Spleen (tissue), 11 donors: ENCODE results near the gene COCH. TPM values are rescaled to one million over a fixed set of nuclear protein-coding genes. Genes with fewer than 3 reads are reported as not detected.

Experiments used
- DNase-seq: peaks from one replicate; pipeline ENCODE4 v3.0.0-alpha.2; 2020
- H3K27ac ChIP-seq, 8 donors: fragments of 200-600 bp; sonication (generic) in 7 of 8; 1 replicate in 4 of 8; 2 replicates in 4 of 8; pipeline versions ENCODE4 v1.5.0 to v1.8.0; 2016 to 2021; ENCODE audit warnings: inconsistent platforms in 4 of 8, mild to moderate bottlenecking in 4 of 8, moderate library complexity in 1 of 8
- H3K27me3 ChIP-seq, 7 donors: fragments of 200-600 bp; sonication (generic) in 6 of 7; replicated peaks in 1 of 7; 1 replicate in 4 of 7; 2 replicates in 3 of 7; pipeline versions ENCODE4 v1.5.0 to v1.8.0; 2016 to 2021; ENCODE audit warnings: inconsistent platforms in 3 of 7, mild to moderate bottlenecking in 1 of 7
- H3K36me3 ChIP-seq, 6 donors: fragments of 200-600 bp; sonication (generic) in 5 of 6; 1 replicate in 4 of 6; 2 replicates in 2 of 6; pipeline versions ENCODE4 v1.5.0 to v1.8.0; 2016 to 2021; ENCODE audit warnings: inconsistent platforms in 2 of 6
- H3K4me1 ChIP-seq, 6 donors: fragments of 200-600 bp; sonication (generic) in 5 of 6; 1 replicate in 3 of 6; 2 replicates in 3 of 6; pipeline versions ENCODE4 v1.5.0 to v1.8.0; 2016 to 2021; ENCODE audit warnings: inconsistent platforms in 3 of 6
- H3K4me3 ChIP-seq, 8 donors: fragments of 200-600 bp; sonication (generic) in 7 of 8; 1 replicate in 4 of 8; 2 replicates in 4 of 8; pipeline versions ENCODE4 v1.5.0 to v1.8.0; 2016 to 2021; ENCODE audit warnings: inconsistent platforms in 4 of 8, mild to moderate bottlenecking in 4 of 8, moderate library complexity in 2 of 8
- H3K9me3 ChIP-seq, 8 donors: fragments of 200-600 bp; sonication (generic) in 7 of 8; 1 replicate in 4 of 8; 2 replicates in 4 of 8; pipeline versions ENCODE4 v1.5.0 to v1.8.0; 2016 to 2021; ENCODE audit warnings: inconsistent platforms in 4 of 8
- POLR2A ChIP-seq, 3 donors: fragments of 450-650 bp; IDR thresholded peaks; one replicate each; pipeline ENCODE4 v1.5.1; 2017; ENCODE audit warnings: antibody characterized with exemption in 3 of 3, mild to moderate bottlenecking in 1 of 3
- POLR2AphosphoS5 ChIP-seq, 3 donors: sonication (generic); formaldehyde crosslinking; IDR thresholded peaks; one replicate each; pipeline ENCODE4 v1.5.1; 2017; ENCODE audit warnings: antibody characterized with exemption in 3 of 3
- WGBS, 5 donors: extraction: QIAGEN DNeasy Blood & Tissue Kit in 3 of 5; methylation state at CpG; one replicate each; pipeline versions ENCODE4 v1.1.5 to v1.1.7; 2013 to 2018; 5-methylcytosine and 5-hydroxymethylcytosine counted together
- intact Hi-C: fragments of 100-400 bp; cut with DNase I; formaldehyde crosslinking; loops from one replicate; pipeline ENCODE4 v1.15.0; 2023; ENCODE audit warnings: low total_unique reads
- polyA plus RNA-seq, 3 donors: library from polyadenylated mRNA; stranded (reverse); fragments of 200-250 nt; gene quantifications; one replicate each; pipeline ENCODE4 v1.2.1, GENCODE V29; 2013
- total RNA-seq, 7 donors: library from RNA; depleted of rRNA in 3 of 7; stranded (reverse); fragments of >200 nt in 3 of 7; fragmentation: NEBNext Ultra II Directional in 4 of 7; extraction: Animal tissue kit (Norgen Biotek cat#: 25700) in 4 of 7; gene quantifications; one replicate each; pipeline versions ENCODE4 v1.1.0 to v1.2.1, GENCODE V29; 2016 to 2021
- TF ChIP-seq, protein P1 (sequence below), 11 experiments: fragments of 200-600 bp in 7 of 11; fragments of 450-650 bp in 4 of 11; sonication (generic) in 4 of 11; IDR thresholded peaks in 8 of 11; conservative IDR thresholded peaks in 3 of 11; 1 replicate in 7 of 11; 2 replicates in 4 of 11; pipeline versions ENCODE4 v1.4.0 to v1.8.0; 2016 to 2021; ENCODE audit warnings: antibody characterized with exemption in 11 of 11, inconsistent platforms in 4 of 11, mild to moderate bottlenecking in 1 of 11
- donor health status: healthy with polysubstance abuse.
- donor health status: DM: no; HTN: no; CAD: no; lungs with moderate emphysema.
- donor health status: DM: no; HTN: no; CAD: no.
- donor health status: Bipolar disorder and iron deficiency.
- donor health status: healthy.
- donor health status: DM: no; HTN: no; CAD: no.
- donor health status: DM: yes; HTN: yes; CAD: no.

The COCH gene
- total and polyA plus RNA-seq, 10 donors, result 1.0 to 7.0 (median 2.2) TPM

DNA sequence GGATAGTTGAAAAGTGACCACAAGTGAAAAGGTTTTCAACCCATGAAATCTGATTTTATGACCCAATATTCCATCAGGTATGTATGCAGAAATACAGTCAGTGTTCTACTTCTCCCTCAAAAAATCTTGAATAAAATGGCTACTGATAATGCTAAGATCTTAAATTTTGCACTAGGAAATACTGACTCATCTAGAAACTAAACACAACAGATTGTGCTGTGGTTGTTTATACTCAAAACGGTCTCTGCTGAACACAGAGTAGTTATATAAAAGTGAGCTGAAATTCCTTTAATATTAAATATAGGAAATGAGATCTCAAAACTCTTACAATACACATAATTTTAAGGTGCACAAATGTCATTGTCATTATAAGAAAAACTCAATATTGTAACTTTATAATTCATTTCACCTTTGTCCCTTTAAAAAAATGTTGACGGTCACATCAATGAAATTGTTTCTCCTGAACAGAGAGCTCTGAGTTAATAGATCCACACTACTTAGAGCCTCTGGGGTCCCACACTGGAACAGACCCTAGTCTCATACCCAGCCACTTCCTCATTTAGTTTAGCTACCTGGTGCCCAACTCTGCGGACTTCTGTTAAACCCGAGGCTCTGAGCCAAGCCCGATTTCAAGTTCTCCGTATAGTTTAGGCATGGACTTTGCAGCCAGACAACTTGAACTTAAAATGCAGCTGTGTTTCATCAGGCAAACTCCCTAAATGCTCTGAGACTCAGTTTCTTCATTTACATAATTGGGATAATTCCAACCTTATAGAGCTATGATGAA lies 9.3 kb downstream of the COCH start:
- intact Hi-C loops, result no loop called here
- WGBS, 5 donors, result 78 to 87% (median 83%) methylated on average over 6 of the region's 6 CpGs

DNA sequence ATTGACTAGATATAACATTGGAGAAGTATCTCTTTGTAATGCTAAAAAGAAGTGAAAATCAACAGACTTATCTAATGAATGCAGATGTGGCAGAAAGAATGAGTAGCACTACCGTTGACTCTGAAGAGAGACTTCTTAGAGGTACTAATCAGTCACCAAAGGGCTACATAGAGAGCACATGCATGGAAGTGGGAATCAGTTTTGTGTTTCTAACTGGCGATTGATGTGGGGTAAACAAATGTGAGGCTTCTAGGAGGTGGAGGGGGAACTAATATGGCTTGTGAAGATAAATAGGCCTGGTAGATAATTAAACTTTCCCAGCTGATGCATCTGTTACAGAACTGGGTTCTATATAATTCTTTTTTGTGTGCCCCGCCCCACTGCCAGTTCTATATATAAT lies 10.5 kb downstream of the COCH start:
- DNase-seq, result no peak
- H3K27ac ChIP-seq, result no peak overlapping the region
- no peak overlapping the region for H3K4me3 ChIP-seq
- no peaks in the 10 kb centered on the region for H3K27me3 ChIP-seq
- no peak for TF ChIP-seq POLR2A (IDR thresholded peaks at IDR 0.05)
- TF ChIP-seq POLR2AphosphoS5 (IDR thresholded peaks at IDR 0.05), result no peak
- TF ChIP-seq, protein P1, sequence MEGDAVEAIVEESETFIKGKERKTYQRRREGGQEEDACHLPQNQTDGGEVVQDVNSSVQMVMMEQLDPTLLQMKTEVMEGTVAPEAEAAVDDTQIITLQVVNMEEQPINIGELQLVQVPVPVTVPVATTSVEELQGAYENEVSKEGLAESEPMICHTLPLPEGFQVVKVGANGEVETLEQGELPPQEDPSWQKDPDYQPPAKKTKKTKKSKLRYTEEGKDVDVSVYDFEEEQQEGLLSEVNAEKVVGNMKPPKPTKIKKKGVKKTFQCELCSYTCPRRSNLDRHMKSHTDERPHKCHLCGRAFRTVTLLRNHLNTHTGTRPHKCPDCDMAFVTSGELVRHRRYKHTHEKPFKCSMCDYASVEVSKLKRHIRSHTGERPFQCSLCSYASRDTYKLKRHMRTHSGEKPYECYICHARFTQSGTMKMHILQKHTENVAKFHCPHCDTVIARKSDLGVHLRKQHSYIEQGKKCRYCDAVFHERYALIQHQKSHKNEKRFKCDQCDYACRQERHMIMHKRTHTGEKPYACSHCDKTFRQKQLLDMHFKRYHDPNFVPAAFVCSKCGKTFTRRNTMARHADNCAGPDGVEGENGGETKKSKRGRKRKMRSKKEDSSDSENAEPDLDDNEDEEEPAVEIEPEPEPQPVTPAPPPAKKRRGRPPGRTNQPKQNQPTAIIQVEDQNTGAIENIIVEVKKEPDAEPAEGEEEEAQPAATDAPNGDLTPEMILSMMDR (IDR thresholded peaks at IDR 0.05 in 8 of 11, conservative IDR thresholded peaks at IDR 0.05 in 3 of 11), result no peak
- H3K36me3 ChIP-seq, result no peaks in the 10 kb centered on the region
- no peaks in the 10 kb centered on the region for H3K4me1 ChIP-seq
- intact Hi-C loops, result no loop called here
- no peaks in the 10 kb centered on the region for H3K9me3 ChIP-seq
- whole genome bisulfite sequencing, 5 donors, result 79 to 92% (median 91%) methylated on average over 3 of the region's 3 CpGs

More for the DNA sequence above, 9.3 kb downstream of the COCH start:
- no peak for DNase-seq
- H3K27me3 ChIP-seq, result peaks cover 0 to under 1% (median 0%) of the 10 kb centered on the region in 7 donors
- TF ChIP-seq, protein P1 (IDR thresholded peaks at IDR 0.05 in 8 of 11, conservative IDR thresholded peaks at IDR 0.05 in 3 of 11), result no peak
- no peak for TF ChIP-seq POLR2AphosphoS5 (IDR thresholded peaks at IDR 0.05)
- TF ChIP-seq POLR2A (IDR thresholded peaks at IDR 0.05), result no peak
- no peak overlapping the region for H3K4me3 ChIP-seq
- no peak overlapping the region for H3K27ac ChIP-seq
- no peaks in the 10 kb centered on the region for H3K9me3 ChIP-seq
- no peaks in the 10 kb centered on the region for H3K4me1 ChIP-seq
- no peaks in the 10 kb centered on the region for H3K36me3 ChIP-seq

DNA sequence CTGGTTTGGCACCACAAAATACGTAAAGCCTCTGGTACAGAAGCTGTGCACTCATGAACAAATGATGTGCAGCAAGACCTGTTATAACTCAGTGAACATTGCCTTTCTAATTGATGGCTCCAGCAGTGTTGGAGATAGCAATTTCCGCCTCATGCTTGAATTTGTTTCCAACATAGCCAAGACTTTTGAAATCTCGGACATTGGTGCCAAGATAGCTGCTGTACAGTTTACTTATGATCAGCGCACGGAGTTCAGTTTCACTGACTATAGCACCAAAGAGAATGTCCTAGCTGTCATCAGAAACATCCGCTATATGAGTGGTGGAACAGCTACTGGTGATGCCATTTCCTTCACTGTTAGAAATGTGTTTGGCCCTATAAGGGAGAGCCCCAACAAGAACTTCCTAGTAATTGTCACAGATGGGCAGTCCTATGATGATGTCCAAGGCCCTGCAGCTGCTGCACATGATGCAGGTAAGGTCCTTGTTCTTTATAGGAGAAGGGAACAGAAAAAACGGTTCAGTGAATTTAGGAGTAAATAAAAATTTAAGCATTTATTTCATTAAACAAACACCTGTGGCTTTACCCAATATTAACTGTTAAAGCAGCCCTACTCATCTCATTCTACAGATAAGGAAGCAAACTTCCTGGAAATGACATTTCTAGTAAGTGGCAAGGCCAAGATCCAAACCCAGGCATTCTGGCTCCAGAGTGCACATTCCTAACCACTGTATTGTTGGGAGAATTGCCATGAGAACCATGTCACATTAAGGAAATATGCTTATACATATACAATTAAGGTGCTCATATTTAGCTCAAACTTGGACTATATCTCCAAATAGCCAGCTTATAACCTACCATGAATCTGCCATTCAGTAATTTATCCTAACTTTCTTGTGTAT lies 11.7 kb downstream of the COCH start:
- Histone ChIP-seq H3K4me3 (no peak overlapping the region), H3K36me3 (no peaks in the 10 kb centered on the region), H3K9me3 (no peaks in the 10 kb centered on the region), H3K27ac (no peak overlapping the region), H3K27me3 (no peaks in the 10 kb centered on the region), H3K4me1 (no peaks in the 10 kb centered on the region)
- TF ChIP-seq POLR2A (IDR thresholded peaks at IDR 0.05) (no peak), POLR2AphosphoS5 (IDR thresholded peaks at IDR 0.05) (no peak)
- TF ChIP-seq, protein P1 (IDR thresholded peaks at IDR 0.05 in 8 of 11, conservative IDR thresholded peaks at IDR 0.05 in 3 of 11), result no peak
- DNase-seq, result no peak
- 94 to 98% (median 97%) methylated on average over 7 of the region's 7 CpGs for WGBS, 5 donors
- intact Hi-C loops, result no loop called here
